CD4-positive, alpha-beta memory T cell (primary cell): ENCODE results near the gene NCR1. TPM values are rescaled to one million over a fixed set of nuclear protein-coding genes. Genes with fewer than 3 reads are reported as not detected.
"Not testable (repeated sequence)": the region's sequence is repeated elsewhere in the genome, so short reads cannot be mapped to it uniquely, and the experiment has no call there.

Experiments
- CTCF ChIA-PET: fragments of 350-600 bp; sonication (Branson Sonifier 250); formaldehyde crosslinking; loops from one replicate; lab custom pipeline; 2021; ENCODE audit warnings: inconsistent platforms; ENCODE audit not compliant: partially characterized antibody; lab: Charles Lee
- POLR2A ChIA-PET: fragments of 350-600 bp; sonication (Branson Sonifier 250); formaldehyde crosslinking; loops from one replicate; lab custom pipeline; 2021; ENCODE audit not compliant: partially characterized antibody; lab: Charles Lee
- DNase-seq, 5 donors: peaks; one replicate each; pipeline versions ENCODE4 v3.0.0 to v3.0.0-alpha.2; 2020 to 2022; ENCODE audit warnings: mixed read lengths in 1 of 5
- H3K27ac ChIP-seq: one replicate; pipeline ENCODE4 v1.7.0; 2013; ENCODE audit warnings: low read depth, low read length
- H3K27me3 ChIP-seq: 2 replicates; pipeline ENCODE4 v1.7.0; 2013; ENCODE audit warnings: mild to moderate bottlenecking, low read length, moderate library complexity; ENCODE audit not compliant: insufficient read depth
- H3K36me3 ChIP-seq: 2 replicates; pipeline ENCODE4 v1.7.0; 2013; ENCODE audit warnings: mild to moderate bottlenecking, low read length, moderate library complexity; ENCODE audit not compliant: insufficient read depth
- H3K4me1 ChIP-seq: 2 replicates; pipeline ENCODE4 v1.7.0; 2013; ENCODE audit warnings: mild to moderate bottlenecking, low read length, moderate library complexity; ENCODE audit not compliant: insufficient read depth
- H3K4me3 ChIP-seq, 2 donors: one replicate each; pipeline ENCODE4 v1.7.0; 2013; ENCODE audit warnings: low read length in 2 of 2, mild to moderate bottlenecking in 1 of 2
- H3K9me3 ChIP-seq, 2 donors: one replicate each; pipeline ENCODE4 v1.7.0; 2013; ENCODE audit warnings: low read length in 2 of 2, control low read depth in 1 of 2; ENCODE audit not compliant: control insufficient read depth in 1 of 2
- H3K27ac Mint-ChIP-seq, 7 donors: one replicate each; pipeline ENCODE4 v1.8.0; 2020 to 2021; ENCODE audit warnings: mixed read lengths in 7 of 7, mild to moderate bottlenecking in 6 of 7, inconsistent platforms in 3 of 7, moderate library complexity in 3 of 7
- H3K27me3 Mint-ChIP-seq, 2 donors: one replicate each; pipeline ENCODE4 v1.8.0; 2020 to 2021; ENCODE audit warnings: mixed read lengths in 2 of 2
- H3K36me3 Mint-ChIP-seq, 2 donors: one replicate each; pipeline ENCODE4 v1.8.0; 2020 to 2021; ENCODE audit warnings: mixed read lengths in 2 of 2, inconsistent platforms in 1 of 2, mild to moderate bottlenecking in 1 of 2
- H3K4me1 Mint-ChIP-seq, 4 donors: one replicate each; pipeline ENCODE4 v1.8.0; 2020 to 2021; ENCODE audit warnings: mixed read lengths in 4 of 4, mild to moderate bottlenecking in 1 of 4
- H3K4me3 Mint-ChIP-seq, 8 donors: one replicate each; pipeline ENCODE4 v1.8.0; 2020 to 2021; ENCODE audit warnings: mixed read lengths in 8 of 8, mild to moderate bottlenecking in 7 of 8, moderate library complexity in 6 of 8, inconsistent platforms in 3 of 8
- H3K9me3 Mint-ChIP-seq, 8 donors: one replicate each; pipeline ENCODE4 v1.8.0; 2020 to 2021; ENCODE audit warnings: mixed read lengths in 8 of 8, mild to moderate bottlenecking in 5 of 8, inconsistent platforms in 3 of 8, moderate library complexity in 1 of 8
- intact Hi-C: fragments of 100-400 bp; cut with micrococcal nuclease; formaldehyde crosslinking; loops from one replicate; pipeline ENCODE4 v1.15.1; 2023
- polyA plus RNA-seq, 2 donors: library from polyadenylated mRNA; unstranded; fragments of 300-500 nt; fragmentation: Illumina TruSeq; gene quantifications; one replicate each; pipeline ENCODE4 v1.2.3, GENCODE V29; 2021
- total RNA-seq, 2 experiments: library from RNA; stranded (reverse); gene quantifications; one replicate each; pipeline ENCODE4 v1.2.3, GENCODE V29; 2021

The NCR1 gene
- total and polyA plus RNA-seq, 4 experiments from 2014 or later: not detected

DNA sequence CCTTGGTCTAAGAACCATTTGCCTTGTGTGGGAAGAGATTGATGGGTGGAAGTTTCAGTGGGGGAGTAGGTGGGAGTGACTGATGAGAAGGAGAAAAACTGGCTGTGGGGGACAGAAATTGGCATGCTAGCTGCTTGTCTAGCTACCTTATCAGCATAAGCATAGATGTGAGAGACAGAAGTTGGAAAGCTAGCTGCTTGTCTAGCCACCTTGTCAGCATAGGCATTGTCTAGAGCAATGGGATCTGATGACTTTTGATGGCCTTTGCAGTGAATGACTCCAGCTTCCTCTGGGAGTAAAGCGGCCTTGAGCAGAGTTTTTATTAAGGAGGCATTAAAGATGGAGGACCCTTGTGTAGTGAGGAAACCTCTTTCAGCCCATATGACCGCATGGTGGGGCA lies 9.9 kb upstream of the NCR1 start:
- H3K4me3 ChIP-seq: no peak overlapping the region
- H3K27ac ChIP-seq: no peak overlapping the region
- DNase-seq: no peak
- Mint-ChIP-seq H3K36me3 (no peaks in the 10 kb centered on the region), H3K4me1 (no peaks in the 10 kb centered on the region), H3K27ac (no peak overlapping the region), H3K4me3 (no peak overlapping the region), H3K27me3 (peaks cover 7 to 24% of the 10 kb centered on the region in 2 donors), H3K9me3 (peaks cover 0 to 9% (median 0%) of the 10 kb centered on the region in 8 donors)
- H3K4me1 ChIP-seq: no peaks in the 10 kb centered on the region
- ChIA-PET POLR2A (no interaction called here), CTCF (no interaction called here)
- no peaks in the 10 kb centered on the region for H3K36me3 ChIP-seq
- no peaks in the 10 kb centered on the region for H3K27me3 ChIP-seq
- H3K9me3 ChIP-seq: no peaks in the 10 kb centered on the region
- intact Hi-C loops: no loop called here

- intact Hi-C loops, POLR2A ChIA-PET, H3K27ac ChIP-seq, H3K4me3 ChIP-seq, H3K9me3 Mint-ChIP-seq, H3K27ac Mint-ChIP-seq, H3K27me3 ChIP-seq, H3K9me3 ChIP-seq, H3K36me3 Mint-ChIP-seq, DNase-seq, H3K4me1 Mint-ChIP-seq, H3K36me3 ChIP-seq, H3K4me1 ChIP-seq, CTCF ChIA-PET, H3K4me3 Mint-ChIP-seq: not testable (repeated sequence)
- peaks cover 7 to 21% of the 10 kb centered on the region in 2 donors for H3K27me3 Mint-ChIP-seq
Observed at GRCh38 chr19:54898685-54899084, 7.3 kb upstream of the NCR1 start.

DNA sequence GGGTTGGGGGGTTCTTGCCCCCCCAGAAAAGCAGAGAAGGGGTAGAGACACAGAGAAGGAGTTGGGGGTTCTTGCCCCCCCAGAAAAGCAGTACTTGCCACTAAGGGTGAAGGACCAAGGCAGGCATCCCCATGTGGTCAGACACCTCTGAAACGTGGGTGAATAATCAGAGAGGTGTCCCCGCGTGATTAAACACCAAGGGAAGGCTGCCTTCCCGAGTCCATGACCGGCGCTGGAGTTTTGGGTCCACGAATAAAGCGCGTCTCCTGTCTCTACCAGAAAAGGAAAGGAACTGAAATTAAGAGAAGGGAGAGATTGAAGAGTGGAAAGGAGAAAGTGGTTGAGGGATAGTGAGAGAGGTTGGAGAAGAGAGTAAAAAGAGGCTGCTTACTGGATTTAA lies 6.3 kb upstream of the NCR1 start:
- intact Hi-C loops, H3K4me1 ChIP-seq, H3K4me3 Mint-ChIP-seq, H3K4me1 Mint-ChIP-seq, H3K36me3 ChIP-seq, DNase-seq, H3K27ac ChIP-seq, CTCF ChIA-PET, H3K4me3 ChIP-seq, H3K36me3 Mint-ChIP-seq, POLR2A ChIA-PET, H3K27me3 ChIP-seq, H3K9me3 ChIP-seq, H3K9me3 Mint-ChIP-seq: not testable (repeated sequence)
- H3K27ac Mint-ChIP-seq: peak overlapping the region in 1 of 7 donors; percentile 3
- peaks cover 6 to 20% of the 10 kb centered on the region in 2 donors for H3K27me3 Mint-ChIP-seq

DNA sequence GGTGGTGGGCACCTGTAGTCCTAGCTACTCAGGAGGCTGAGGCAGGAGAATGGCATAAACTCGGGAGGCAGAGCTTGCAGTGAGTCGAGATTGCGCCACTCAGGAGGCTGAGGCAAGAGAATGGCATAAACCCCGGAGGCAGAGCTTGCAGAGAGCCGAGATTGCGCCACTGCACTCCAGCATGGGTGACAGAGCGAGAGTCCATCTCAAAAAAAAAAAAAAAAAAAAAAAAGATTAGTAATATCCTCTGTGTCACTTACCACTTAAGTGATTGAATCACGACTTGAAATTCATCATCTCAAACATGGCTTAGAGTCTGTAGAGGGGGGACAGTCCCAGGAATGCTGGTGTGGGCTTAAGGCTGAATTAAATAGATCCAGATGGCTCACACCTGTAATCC lies 4.8 kb upstream of the NCR1 start:
- H3K9me3 ChIP-seq, H3K27ac Mint-ChIP-seq, POLR2A ChIA-PET, H3K4me1 ChIP-seq, intact Hi-C loops, H3K27ac ChIP-seq, H3K27me3 ChIP-seq, CTCF ChIA-PET, H3K4me3 ChIP-seq, H3K36me3 ChIP-seq, H3K36me3 Mint-ChIP-seq, DNase-seq, H3K9me3 Mint-ChIP-seq, H3K4me3 Mint-ChIP-seq, H3K4me1 Mint-ChIP-seq: not testable (repeated sequence)
- peaks cover 7 to 24% of the 10 kb centered on the region in 2 donors for H3K27me3 Mint-ChIP-seq

DNA sequence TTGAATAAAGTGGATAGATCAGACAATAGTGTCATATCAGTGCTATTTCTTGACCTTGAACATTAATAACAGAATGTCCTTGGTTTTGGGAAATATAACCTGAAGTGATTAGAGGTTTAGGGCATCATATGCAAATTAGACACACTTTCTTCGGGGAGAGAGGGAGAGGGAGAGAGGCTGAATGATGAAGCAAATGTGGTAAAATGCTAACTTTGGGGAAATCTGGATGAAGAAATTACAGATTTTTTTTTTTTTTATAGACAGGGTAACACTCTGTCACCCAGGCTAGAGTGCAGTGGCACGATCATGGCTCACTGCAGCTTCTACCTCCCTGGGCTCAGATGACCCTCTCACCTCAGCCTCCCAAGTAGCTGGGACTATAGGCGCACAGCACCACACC lies 3.9 kb upstream of the NCR1 start:
- POLR2A ChIA-PET: no interaction called here
- Mint-ChIP-seq H3K36me3 (no peaks in the 10 kb centered on the region), H3K4me3 (no peak overlapping the region), H3K9me3 (peaks cover 0 to 5% (median 0%) of the 10 kb centered on the region in 8 donors), H3K4me1 (no peaks in the 10 kb centered on the region), H3K27me3 (peaks cover 8 to 23% of the 10 kb centered on the region in 2 donors), H3K27ac (no peak overlapping the region)
- Histone ChIP-seq H3K9me3 (no peaks in the 10 kb centered on the region), H3K27me3 (no peaks in the 10 kb centered on the region), H3K4me3 (no peak overlapping the region), H3K4me1 (no peaks in the 10 kb centered on the region), H3K36me3 (no peaks in the 10 kb centered on the region), H3K27ac (no peak overlapping the region)
- no peak for DNase-seq
- intact Hi-C loops: no loop called here
- CTCF ChIA-PET: interaction anchor here (0.7 kb wide), 1 partner anchor 9 kb away, joined by 3 read pairs; no protein-coding TSS in a partner anchor

GRCh38 chr19:54903303-54903702 lies 2.6 kb upstream of the NCR1 start:
- CTCF ChIA-PET: no interaction called here
- H3K27ac ChIP-seq: no peak overlapping the region
- no peaks in the 10 kb centered on the region for H3K4me1 ChIP-seq
- no peaks in the 10 kb centered on the region for H3K4me1 Mint-ChIP-seq
- H3K36me3 Mint-ChIP-seq: no peaks in the 10 kb centered on the region
- no peak for DNase-seq
- peaks cover 8 to 15% of the 10 kb centered on the region in 2 donors for H3K27me3 Mint-ChIP-seq
- no peak overlapping the region for H3K4me3 Mint-ChIP-seq
- no peaks in the 10 kb centered on the region for H3K9me3 ChIP-seq
- no peak overlapping the region for H3K27ac Mint-ChIP-seq
- no peak overlapping the region for H3K4me3 ChIP-seq
- no peaks in the 10 kb centered on the region for H3K27me3 ChIP-seq
- H3K9me3 Mint-ChIP-seq: peaks cover 0 to 5% (median 0%) of the 10 kb centered on the region in 8 donors
- POLR2A ChIA-PET: no interaction called here
- intact Hi-C loops: no loop called here
- no peaks in the 10 kb centered on the region for H3K36me3 ChIP-seq

DNA sequence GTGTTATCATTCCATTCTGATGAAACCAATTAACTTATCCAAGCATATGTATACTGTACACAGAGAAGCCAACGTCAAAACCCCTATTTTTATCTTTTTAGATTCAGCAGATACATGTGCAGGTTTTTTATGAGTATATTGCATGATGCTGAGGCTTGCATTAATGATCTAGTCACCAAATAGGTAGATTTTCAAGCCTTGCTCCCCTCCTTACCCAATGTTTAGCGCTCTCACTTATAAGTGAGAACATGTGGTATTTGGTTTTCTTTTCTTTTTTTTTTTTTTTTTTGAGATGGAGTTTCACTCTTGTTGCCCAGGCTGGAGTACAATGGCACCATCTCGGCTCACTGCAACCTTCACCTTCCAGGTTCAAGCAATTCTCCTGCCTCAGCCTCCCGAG lies 1.7 kb upstream of the NCR1 start:
- POLR2A ChIA-PET, H3K36me3 ChIP-seq, H3K4me1 Mint-ChIP-seq, H3K27ac Mint-ChIP-seq, DNase-seq, H3K27ac ChIP-seq, CTCF ChIA-PET, H3K9me3 ChIP-seq, H3K27me3 ChIP-seq, H3K36me3 Mint-ChIP-seq, H3K27me3 Mint-ChIP-seq, intact Hi-C loops, H3K9me3 Mint-ChIP-seq, H3K4me3 Mint-ChIP-seq, H3K4me3 ChIP-seq, H3K4me1 ChIP-seq: not testable (repeated sequence)

DNA sequence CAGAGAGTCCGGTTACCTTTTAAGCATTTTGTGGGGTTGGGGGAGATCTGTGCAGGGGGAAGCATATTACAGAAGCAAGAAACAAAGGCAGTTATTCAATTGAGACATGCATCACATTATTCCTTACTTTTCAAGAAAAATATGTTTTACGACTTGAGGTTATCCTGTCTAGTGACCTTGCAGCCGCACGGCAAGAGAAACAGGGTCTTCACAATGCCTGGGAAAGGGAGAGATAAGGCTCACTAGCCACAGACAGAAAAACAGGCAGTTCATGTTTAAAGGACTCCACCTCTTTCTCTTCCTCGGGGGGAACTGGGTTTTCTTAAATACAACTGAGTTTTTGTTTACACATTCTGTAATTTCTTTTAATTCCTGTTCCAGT lies 536 bp upstream of the NCR1 start:
- H3K4me1 Mint-ChIP-seq: no peaks in the 10 kb centered on the region
- H3K36me3 Mint-ChIP-seq: no peaks in the 10 kb centered on the region
- intact Hi-C loops: no loop called here
- no peaks in the 10 kb centered on the region for H3K36me3 ChIP-seq
- peaks cover 0 to 4% (median 0%) of the 10 kb centered on the region in 8 donors for H3K9me3 Mint-ChIP-seq
- no peaks in the 10 kb centered on the region for H3K4me1 ChIP-seq
- no peak for DNase-seq
- H3K9me3 ChIP-seq: no peaks in the 10 kb centered on the region
- H3K27ac Mint-ChIP-seq: no peak overlapping the region
- H3K27me3 ChIP-seq: no peaks in the 10 kb centered on the region
- ChIA-PET CTCF (no interaction called here), POLR2A (no interaction called here)
- H3K27ac ChIP-seq: no peak overlapping the region
- H3K27me3 Mint-ChIP-seq: peaks cover 7 to 8% of the 10 kb centered on the region in 2 donors
- H3K4me3 ChIP-seq: no peak overlapping the region
- no peak overlapping the region for H3K4me3 Mint-ChIP-seq
